ENCODE measurements around the gene FKBP1A.
A peak's percentile ranks its signal among the peaks of the same experiment; 100 is the strongest.

FKBP1A gene

GRCh38 chr20:1381753-1382591 is 10.9 kb downstream of the FKBP1A start:
- no peak for DNase-seq (ENCODE audit: low read depth)
- no peak for TF ChIP-seq POLR2A (IDR thresholded peaks at IDR 0.05; ENCODE audit: extremely low read depth, insufficient read length)
- H3K4me3 ChIP-seq (ENCODE audit: low read depth, low read length), result no peak overlapping the region

GRCh38 chr20:1378735-1379125 is 14.1 kb downstream of the FKBP1A start:
- TF ChIP-seq POLR2A (IDR thresholded peaks at IDR 0.05; ENCODE audit: extremely low read depth, insufficient read length), result no peak
- TF ChIP-seq MYC (IDR thresholded peaks at IDR 0.05; ENCODE audit: low read depth, low read length), result no peak
- no peak for TF ChIP-seq MAX (IDR thresholded peaks at IDR 0.05; ENCODE audit: low read depth, low read length)
- no peak for TF ChIP-seq CTCF (IDR thresholded peaks at IDR 0.05; ENCODE audit: low read depth, low read length)
- DNase-seq (ENCODE audit: low read depth), result no peak
- no peak overlapping the region for H3K4me3 ChIP-seq (ENCODE audit: low read depth, low read length)

GRCh38 chr20:1377984-1378734 is 14.7 kb downstream of the FKBP1A start:
- no peak for DNase-seq (ENCODE audit: low read depth)
- no peak for TF ChIP-seq MAX (IDR thresholded peaks at IDR 0.05; ENCODE audit: low read depth, low read length)
- no peak for TF ChIP-seq MYC (IDR thresholded peaks at IDR 0.05; ENCODE audit: low read depth, low read length)
- TF ChIP-seq POLR2A (IDR thresholded peaks at IDR 0.05; ENCODE audit: extremely low read depth, insufficient read length), result no peak
- TF ChIP-seq CTCF (IDR thresholded peaks at IDR 0.05; ENCODE audit: low read depth, low read length), result no peak
- no peak overlapping the region for H3K4me3 ChIP-seq (ENCODE audit: low read depth, low read length)

- no peak for TF ChIP-seq MAX (IDR thresholded peaks at IDR 0.05; ENCODE audit: low read depth, low read length)
- no peak for TF ChIP-seq MYC (IDR thresholded peaks at IDR 0.05; ENCODE audit: low read depth, low read length)
- no peak for TF ChIP-seq POLR2A (IDR thresholded peaks at IDR 0.05; ENCODE audit: extremely low read depth, insufficient read length)
- DNase-seq (ENCODE audit: low read depth), result no peak
- H3K4me3 ChIP-seq (ENCODE audit: low read depth, low read length), result no peak overlapping the region
Measured at GRCh38 chr20:1377341-1377871, 15.4 kb downstream of the FKBP1A start.

GRCh38 chr20:1376408-1377270 is 16.2 kb downstream of the FKBP1A start:
- TF ChIP-seq POLR2A (IDR thresholded peaks at IDR 0.05; ENCODE audit: extremely low read depth, insufficient read length) (no peak), MAX (IDR thresholded peaks at IDR 0.05; ENCODE audit: low read depth, low read length) (no peak), CTCF (IDR thresholded peaks at IDR 0.05; ENCODE audit: low read depth, low read length) (no peak), MYC (IDR thresholded peaks at IDR 0.05; ENCODE audit: low read depth, low read length) (no peak)
- DNase-seq (ENCODE audit: low read depth), result peak; percentile 79
- no peak overlapping the region for H3K4me3 ChIP-seq (ENCODE audit: low read depth, low read length)

- TF ChIP-seq MYC (IDR thresholded peaks at IDR 0.05; ENCODE audit: low read depth, low read length) (0 out of 2 replicates have a peak, but pooled peaks have one; percentile 13), CTCF (IDR thresholded peaks at IDR 0.05; ENCODE audit: low read depth, low read length) (no peak), MAX (IDR thresholded peaks at IDR 0.05; ENCODE audit: low read depth, low read length) (peak; percentile 33; the same call in 1 of the 2 replicates), POLR2A (IDR thresholded peaks at IDR 0.05; ENCODE audit: extremely low read depth, insufficient read length) (no peak)
- no peak overlapping the region for H3K4me3 ChIP-seq (ENCODE audit: low read depth, low read length)
- DNase-seq (ENCODE audit: low read depth), result peak; percentile 73
Measured at GRCh38 chr20:1376007-1376406, 16.8 kb downstream of the FKBP1A start.
